Progenitor cell of endocrine pancreas (in vitro differentiated cells): ENCODE measurements around the gene ADAM11. TPM values are rescaled to one million over a fixed set of nuclear protein-coding genes. Genes with fewer than 3 reads are reported as not detected.

Source experiments
- DNase-seq: peaks from one replicate; pipeline ENCODE4 v3.0.0; 2021; ENCODE audit warnings: low spot score; ENCODE audit not compliant: unreplicated experiment
- H3K27ac Mint-ChIP-seq: 2 replicates; pipeline ENCODE4 v1.8.0; 2021; ENCODE audit warnings: mild to moderate bottlenecking, moderate library complexity, mixed read lengths
- H3K27me3 Mint-ChIP-seq: 2 replicates; pipeline ENCODE4 v1.8.0; 2021; ENCODE audit warnings: mixed read lengths
- H3K36me3 Mint-ChIP-seq: 2 replicates; pipeline ENCODE4 v1.8.0; 2022; ENCODE audit warnings: mixed read lengths; ENCODE audit not compliant: insufficient read depth
- H3K4me1 Mint-ChIP-seq: 2 replicates; pipeline ENCODE4 v1.8.0; 2021; ENCODE audit warnings: low read depth, mixed read lengths
- H3K4me3 Mint-ChIP-seq: 2 replicates; pipeline ENCODE4 v1.8.0; 2021; ENCODE audit warnings: low read depth, mild to moderate bottlenecking, moderate library complexity, mixed read lengths
- H3K9me3 Mint-ChIP-seq: 2 replicates; pipeline ENCODE4 v1.8.0; 2021; ENCODE audit warnings: low read depth, mixed read lengths
- total RNA-seq: library from RNA; stranded (reverse); gene quantifications from 2 replicates; pipeline ENCODE4 v1.2.1, GENCODE V29; 2021
- TF ChIP-seq, protein P1 (sequence below): fragments of 200-600 bp; sonication (generic); IDR thresholded peaks from one replicate; pipeline ENCODE4 v1.5.0; 2021; ENCODE audit warnings: antibody characterized with exemption, mild to moderate bottlenecking; ENCODE audit not compliant: unreplicated experiment

ADAM11 gene
- total RNA-seq, 1 donor from 2014 or later = 1.4 TPM

DNA sequence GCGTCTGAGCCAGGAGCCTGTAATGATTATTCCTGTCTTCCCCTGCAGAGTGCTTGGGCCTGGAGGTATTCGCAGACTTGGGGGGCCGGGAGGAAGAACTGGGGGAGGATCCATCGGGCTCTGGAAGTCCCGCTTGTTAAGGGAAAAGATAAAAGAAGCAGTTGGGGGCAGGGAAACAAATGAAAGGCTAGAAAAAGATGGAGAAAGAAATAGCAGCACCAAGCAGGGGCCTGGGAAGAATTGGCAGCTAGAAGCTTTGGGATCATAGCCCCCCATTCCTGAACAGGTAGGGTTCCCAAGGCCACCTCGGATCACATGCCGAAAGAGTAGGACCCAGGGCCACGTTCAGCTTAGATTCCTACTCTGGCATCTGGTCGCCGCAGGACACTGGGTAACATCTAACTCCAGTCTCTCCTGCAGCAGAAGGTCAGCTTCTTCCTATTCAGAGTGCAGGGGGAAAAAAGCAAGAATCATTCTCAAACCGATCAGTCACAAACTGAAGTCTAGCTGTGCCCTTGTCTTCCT is 23.6 kb downstream of the ADAM11 start:
- no peaks in the 10 kb centered on the region for H3K36me3 Mint-ChIP-seq
- no peaks in the 10 kb centered on the region for H3K4me1 Mint-ChIP-seq
- no peak overlapping the region for H3K4me3 Mint-ChIP-seq
- TF ChIP-seq, protein P1, sequence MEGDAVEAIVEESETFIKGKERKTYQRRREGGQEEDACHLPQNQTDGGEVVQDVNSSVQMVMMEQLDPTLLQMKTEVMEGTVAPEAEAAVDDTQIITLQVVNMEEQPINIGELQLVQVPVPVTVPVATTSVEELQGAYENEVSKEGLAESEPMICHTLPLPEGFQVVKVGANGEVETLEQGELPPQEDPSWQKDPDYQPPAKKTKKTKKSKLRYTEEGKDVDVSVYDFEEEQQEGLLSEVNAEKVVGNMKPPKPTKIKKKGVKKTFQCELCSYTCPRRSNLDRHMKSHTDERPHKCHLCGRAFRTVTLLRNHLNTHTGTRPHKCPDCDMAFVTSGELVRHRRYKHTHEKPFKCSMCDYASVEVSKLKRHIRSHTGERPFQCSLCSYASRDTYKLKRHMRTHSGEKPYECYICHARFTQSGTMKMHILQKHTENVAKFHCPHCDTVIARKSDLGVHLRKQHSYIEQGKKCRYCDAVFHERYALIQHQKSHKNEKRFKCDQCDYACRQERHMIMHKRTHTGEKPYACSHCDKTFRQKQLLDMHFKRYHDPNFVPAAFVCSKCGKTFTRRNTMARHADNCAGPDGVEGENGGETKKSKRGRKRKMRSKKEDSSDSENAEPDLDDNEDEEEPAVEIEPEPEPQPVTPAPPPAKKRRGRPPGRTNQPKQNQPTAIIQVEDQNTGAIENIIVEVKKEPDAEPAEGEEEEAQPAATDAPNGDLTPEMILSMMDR = no peak
- peaks cover 32% of the 10 kb centered on the region for H3K27me3 Mint-ChIP-seq
- DNase-seq = no peak
- H3K27ac Mint-ChIP-seq = no peak overlapping the region
- H3K9me3 Mint-ChIP-seq = no peaks in the 10 kb centered on the region

DNA sequence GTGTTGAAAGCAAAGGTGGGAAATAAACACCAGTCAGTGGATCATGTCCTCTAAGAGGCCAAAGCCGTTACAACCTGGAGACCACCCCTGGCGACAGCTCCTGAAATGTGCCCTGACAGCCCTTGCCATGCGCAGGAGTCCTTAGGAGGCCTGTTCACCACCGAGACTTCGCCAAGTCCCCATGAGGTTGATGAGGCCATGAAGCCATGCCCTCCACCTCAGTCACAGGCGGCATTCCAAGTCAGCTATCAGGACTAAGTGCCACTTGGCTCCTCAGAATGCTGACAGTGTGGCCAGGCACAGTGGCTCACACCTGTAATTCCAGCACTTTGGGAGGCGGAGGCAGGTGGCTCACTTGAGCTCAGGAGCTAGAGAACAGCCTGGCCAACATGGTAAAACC is 27.1 kb downstream of the ADAM11 start:
- H3K9me3 Mint-ChIP-seq = no peaks in the 10 kb centered on the region
- H3K36me3 Mint-ChIP-seq = no peaks in the 10 kb centered on the region
- no peak for DNase-seq
- no peaks in the 10 kb centered on the region for H3K4me1 Mint-ChIP-seq
- no peak overlapping the region for H3K4me3 Mint-ChIP-seq
- H3K27me3 Mint-ChIP-seq = peaks cover 16% of the 10 kb centered on the region
- H3K27ac Mint-ChIP-seq = no peak overlapping the region
- TF ChIP-seq, protein P1 = no peak

DNA sequence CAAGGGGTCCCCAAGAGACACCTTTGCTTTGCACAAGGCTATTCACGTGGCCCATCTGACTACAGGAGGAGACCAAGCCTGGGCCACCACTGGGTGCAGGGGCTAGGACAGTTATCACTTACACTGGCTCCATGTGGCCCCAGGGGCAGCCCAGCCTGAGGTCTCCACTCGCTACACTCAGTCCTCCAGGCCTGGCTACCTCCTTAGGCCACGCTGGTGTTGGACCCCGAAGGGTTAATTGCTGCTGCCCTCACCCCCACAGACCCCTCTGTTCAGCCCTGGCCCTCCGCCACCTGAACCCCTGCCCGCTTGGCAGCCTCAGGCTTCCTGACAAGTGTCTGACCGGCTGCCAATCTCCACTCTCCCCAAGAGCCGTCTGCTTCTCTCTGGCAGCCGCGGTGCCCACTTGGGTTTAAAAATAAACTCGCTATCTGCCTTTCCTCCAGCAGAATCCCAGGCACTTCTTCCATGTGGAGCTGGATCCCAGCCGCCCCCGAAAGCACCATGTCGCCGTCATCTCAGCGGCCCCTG is 27.8 kb downstream of the ADAM11 start:
- TF ChIP-seq, protein P1 = no peak
- Mint-ChIP-seq H3K4me1 (no peaks in the 10 kb centered on the region), H3K9me3 (no peaks in the 10 kb centered on the region), H3K36me3 (no peaks in the 10 kb centered on the region), H3K4me3 (no peak overlapping the region), H3K27ac (no peak overlapping the region), H3K27me3 (peaks cover 16% of the 10 kb centered on the region)
- no peak for DNase-seq

DNA sequence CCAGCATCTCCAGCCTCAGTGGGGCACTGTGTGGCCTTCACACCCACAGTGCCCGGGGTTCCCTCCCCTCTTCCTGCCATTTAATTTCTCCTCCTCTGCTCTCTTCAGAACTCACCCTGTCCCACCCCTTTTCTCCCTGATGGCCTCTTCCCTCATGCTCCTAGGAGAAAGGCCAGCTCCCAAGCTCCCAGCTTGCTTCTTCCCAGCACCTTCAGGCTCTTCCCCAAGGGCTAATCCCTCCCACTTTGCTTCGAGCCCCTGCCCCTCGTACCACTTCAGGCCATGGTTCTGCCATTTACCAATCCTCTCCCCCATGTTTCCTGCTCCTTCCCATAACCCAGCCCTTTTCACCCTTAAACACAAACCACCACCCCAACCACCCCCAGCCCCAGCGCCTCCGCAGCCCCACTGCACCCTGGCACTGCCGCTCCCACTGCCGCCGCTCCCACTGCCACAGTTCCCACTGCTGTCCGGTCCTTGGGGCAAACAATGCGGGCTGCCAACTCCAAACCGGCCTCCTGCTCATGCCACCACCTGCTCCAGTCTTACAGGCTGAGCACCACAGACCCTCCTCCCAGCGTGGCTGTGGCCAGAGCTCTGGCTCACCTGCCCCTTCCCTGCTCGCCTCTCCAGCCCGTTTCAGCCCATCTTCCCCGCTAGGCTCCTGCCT is 28.6 kb downstream of the ADAM11 start:
- Mint-ChIP-seq H3K27me3 (peaks cover 8% of the 10 kb centered on the region), H3K27ac (no peak overlapping the region), H3K36me3 (no peaks in the 10 kb centered on the region), H3K9me3 (no peaks in the 10 kb centered on the region), H3K4me1 (no peaks in the 10 kb centered on the region), H3K4me3 (no peak overlapping the region)
- TF ChIP-seq, protein P1 = no peak
- no peak for DNase-seq

DNA sequence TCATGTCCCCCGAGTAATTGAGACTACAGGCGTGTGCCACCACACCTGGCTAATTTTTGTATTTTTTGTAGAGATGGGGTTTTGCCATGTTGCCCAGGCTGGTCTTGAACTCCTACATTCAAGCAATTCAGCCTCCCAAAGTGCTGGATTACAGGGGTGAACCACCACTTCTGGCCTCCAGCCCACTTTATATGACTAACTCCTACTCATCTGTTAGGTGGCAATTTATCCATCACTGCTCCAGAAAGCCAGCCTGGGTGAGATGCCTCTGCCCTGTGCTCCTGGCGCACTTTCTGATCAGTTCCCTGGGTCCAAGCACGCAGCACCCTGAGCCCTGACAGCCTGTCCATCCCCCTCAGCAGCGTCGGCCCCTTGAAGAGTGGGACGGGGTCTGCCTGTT is 29.4 kb downstream of the ADAM11 start:
- Mint-ChIP-seq H3K36me3 (no peaks in the 10 kb centered on the region), H3K4me3 (no peak overlapping the region), H3K27me3 (peaks cover 6% of the 10 kb centered on the region), H3K9me3 (no peaks in the 10 kb centered on the region), H3K4me1 (no peaks in the 10 kb centered on the region), H3K27ac (no peak overlapping the region)
- DNase-seq = no peak
- TF ChIP-seq, protein P1 = no peak
